GM19035 (cell line): ENCODE results near the gene TUBB6.

Source experiments
- ATAC-seq: cut with Tn5 transposase; IDR thresholded peaks from one replicate; pipeline ENCODE4 v1.9.1; 2021; ENCODE audit not compliant: unreplicated experiment

The TUBB6 gene

GRCh38 chr18:12307701-12308385 is at the start of gene TUBB6:
TSS of gene TUBB6 (plus strand) at chr18:12308241. CDS start at chr18:12308293, 52 bp downstream.
- no peak for ATAC-seq

DNA sequence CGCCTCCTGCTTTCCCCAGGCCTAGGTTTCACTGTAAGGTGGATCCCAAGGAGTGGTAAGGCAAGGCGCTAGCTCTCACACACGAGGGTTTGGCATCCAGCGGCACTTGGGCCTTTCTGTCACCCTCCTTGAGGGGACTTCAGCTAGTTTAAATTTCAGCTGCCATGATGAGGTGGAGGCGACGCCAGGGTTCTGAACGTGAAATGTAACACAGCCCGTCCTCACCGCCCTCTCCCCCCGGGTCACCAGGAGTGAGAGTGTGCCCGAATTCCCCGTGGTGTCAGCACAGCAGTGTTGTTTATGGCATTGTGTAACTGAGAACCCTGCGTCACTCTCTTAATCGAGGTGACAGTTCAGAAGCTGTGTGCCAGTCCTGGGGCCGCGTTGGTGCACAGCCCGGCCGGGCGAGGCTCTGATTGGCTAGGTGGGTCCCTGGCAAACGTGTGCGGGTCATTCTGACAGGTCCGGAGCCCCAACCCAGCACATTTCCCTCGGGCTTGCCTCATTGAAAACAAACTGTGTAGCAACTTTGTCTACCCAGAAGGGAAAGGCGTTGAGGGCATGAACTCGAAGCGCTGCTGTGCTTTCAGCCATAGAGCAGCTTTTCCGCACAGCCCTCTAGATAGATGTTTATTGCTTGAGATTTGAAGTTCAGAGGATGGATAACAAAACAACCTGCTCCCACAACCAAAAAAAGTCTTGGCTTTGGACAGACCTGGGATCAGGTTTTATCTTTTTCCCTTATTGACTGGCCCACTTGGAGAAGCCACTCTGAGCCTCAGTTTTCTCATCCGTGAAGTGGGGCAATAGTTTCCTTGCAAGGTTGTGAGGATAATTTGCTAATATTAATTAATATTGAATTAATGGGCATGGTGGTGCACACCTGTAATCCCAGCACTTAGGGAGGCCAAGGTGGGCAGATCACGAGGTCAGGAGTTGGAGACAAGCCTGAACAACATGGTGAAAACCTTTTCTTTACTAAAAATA is 49.0 kb upstream of the TUBB6 start:
- ATAC-seq, result no peak

DNA sequence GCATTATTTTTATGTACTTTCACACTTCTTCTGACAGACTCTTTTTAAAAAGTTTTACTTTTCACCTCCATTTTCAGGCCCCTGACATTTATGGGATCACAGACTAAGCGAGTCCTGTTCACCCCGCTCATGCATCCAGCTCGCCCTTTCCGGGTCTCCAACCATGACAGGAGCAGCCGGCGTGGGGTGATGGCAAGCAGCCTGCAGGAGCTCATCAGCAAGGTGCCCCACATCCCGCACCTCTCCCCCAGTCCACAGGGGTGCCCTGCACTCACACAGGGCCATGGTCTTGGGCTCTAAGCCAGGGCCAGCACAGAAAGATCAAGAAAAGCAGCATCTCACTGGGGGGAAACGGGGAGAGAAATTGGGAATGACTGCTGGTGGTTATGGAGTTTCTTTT is 45.3 kb upstream of the TUBB6 start:
- no peak for ATAC-seq

GRCh38 chr18:12264864-12265263 is 43.2 kb upstream of the TUBB6 start:
- no peak for ATAC-seq

DNA sequence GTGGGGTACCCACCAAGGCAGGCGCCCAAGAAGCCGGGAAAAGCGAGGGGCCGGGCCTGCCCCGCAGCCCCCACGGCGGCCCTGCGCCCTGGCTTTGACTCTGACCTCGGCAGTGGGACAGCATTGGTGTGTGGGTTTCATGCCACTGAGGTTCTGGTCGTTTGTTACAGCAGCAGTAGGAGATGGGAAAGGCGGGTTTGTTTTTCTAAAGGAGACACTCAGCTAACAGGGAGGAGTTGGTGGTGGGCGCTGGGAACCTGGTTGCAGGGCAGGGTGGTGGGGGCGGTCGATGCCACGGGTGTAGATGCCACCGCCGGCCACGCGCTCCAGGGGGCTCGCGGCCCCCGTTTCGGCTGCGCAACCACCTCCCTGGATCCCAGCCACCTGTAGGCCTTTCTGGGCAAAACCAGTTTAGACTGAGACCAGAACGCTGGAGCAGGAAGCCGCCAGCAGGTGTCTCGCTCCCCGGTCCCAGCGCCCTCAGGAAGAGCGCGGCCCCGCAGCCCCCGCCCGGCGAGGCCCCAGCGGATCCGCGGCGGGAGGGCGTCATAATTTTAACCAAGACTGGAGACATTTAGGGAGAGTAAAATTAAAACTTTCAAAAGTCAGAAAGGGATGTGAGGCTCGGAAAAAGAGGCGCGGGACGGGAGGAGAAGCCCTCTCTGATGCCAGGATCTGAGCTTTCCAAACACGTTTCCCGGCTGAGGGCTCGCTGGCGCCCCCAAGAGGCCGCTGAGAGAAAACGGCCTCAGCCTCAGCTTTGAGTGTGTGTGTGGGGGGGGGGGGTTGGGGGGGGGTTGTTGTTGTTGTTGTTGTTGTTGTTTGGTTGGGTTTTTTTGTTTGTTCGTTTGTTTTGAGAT is 36.4 kb upstream of the TUBB6 start:
- peak; percentile 79 for ATAC-seq

DNA sequence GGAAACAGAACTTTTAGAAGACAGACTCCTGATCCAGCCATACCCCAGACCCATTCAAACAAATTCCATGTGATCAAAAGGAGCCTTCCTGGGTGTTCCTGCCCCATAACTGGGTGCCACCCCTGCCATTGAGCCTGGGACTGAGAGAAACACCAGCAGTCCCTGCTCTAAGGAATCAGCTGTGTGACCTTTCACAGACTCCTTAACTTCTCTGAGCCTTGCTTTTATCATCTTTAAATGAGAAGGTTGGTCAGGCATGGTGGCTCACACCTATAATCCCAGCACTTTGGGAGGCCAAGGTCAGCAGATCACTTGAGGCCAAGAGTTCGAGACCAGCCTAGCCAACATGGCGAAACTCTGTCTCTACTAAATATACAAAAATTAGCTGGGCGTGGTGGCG is 33.2 kb upstream of the TUBB6 start:
- no peak for ATAC-seq

- no peak for ATAC-seq
Measured at GRCh38 chr18:12276736-12277554, 31.1 kb upstream of the TUBB6 start.

DNA sequence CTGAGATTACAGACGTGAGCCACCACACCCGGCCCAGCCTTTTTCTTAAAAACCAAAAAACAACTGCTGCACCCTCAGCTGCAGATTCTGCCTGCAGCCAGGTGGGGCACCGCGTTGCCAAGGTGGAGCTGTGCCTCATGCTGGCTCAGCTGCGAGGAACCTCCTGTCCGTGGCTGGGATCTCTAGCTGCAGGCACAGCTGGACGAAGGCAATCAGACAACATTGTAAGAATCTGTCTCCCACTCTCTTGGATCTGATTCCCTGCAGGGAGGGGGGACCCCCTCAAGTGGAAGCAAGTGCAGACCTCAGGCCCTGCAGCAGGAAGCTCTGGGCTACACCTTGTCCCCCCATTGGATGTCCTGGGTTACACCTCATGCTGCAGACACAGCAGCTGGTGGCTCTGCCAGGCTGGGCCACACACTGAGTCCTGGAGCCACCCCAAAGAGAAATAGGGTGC is 29.8 kb upstream of the TUBB6 start:
- no peak for ATAC-seq

- ATAC-seq, result no peak
Measured at GRCh38 chr18:12278741-12279682, 29.0 kb upstream of the TUBB6 start.

GRCh38 chr18:12279781-12280531 is 28.1 kb upstream of the TUBB6 start:
- ATAC-seq, result no peak

DNA sequence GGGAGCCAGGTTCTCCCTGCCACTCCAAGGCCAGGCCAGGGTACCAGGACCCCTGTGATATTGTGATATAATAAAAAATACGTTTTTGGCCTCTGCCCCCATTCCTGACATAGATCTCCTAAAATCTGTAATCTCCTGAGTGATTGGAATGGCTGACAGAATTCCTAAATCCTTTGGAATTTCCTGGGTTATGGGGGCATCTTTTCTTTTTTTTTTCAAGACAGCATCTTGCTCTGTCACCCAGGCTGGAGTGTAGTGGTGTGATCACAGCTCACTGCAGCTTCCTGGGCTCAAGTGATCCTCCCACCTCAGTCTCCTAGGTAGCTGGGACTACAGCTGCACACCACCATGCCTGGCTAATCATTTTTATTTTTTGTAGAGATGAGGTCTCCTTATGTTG is 26.2 kb upstream of the TUBB6 start:
- ATAC-seq, result no peak

GRCh38 chr18:12282442-12283039 is 25.5 kb upstream of the TUBB6 start:
- no peak for ATAC-seq

GRCh38 chr18:12283256-12283655 is 24.8 kb upstream of the TUBB6 start:
- no peak for ATAC-seq

- ATAC-seq, result no peak
Measured at GRCh38 chr18:12283666-12284065, 24.4 kb upstream of the TUBB6 start.

- ATAC-seq, result no peak
Measured at GRCh38 chr18:12287131-12287681, 20.8 kb upstream of the TUBB6 start.

GRCh38 chr18:12287684-12288402 is 20.2 kb upstream of the TUBB6 start:
- ATAC-seq, result no peak

DNA sequence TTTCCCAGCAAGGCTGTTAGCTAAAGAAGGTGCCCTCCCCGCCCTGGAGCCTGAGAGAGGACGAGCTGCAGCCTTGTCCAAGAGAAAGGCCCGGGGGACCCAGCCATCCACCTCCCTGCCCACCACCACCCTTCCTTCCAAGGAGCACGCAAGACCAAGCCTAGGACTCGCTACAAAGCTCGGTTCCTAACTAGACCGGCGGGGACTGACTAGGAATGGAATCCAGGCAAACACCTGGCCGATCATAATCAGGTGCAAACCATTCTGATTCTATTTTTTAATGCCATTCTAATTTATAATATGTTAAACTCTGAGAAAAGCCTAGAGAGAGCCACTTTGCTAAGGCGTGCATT is 19.7 kb upstream of the TUBB6 start:
- ATAC-seq, result no peak
